HG02610 (cell line): ENCODE measurements around the gene AKAP1.

Experiments used
- ATAC-seq: cut with Tn5 transposase; IDR thresholded peaks from one replicate; pipeline ENCODE4 v1.9.1; 2021; ENCODE audit warnings: mild to moderate bottlenecking, moderate library complexity; ENCODE audit not compliant: unreplicated experiment

AKAP1 gene

DNA sequence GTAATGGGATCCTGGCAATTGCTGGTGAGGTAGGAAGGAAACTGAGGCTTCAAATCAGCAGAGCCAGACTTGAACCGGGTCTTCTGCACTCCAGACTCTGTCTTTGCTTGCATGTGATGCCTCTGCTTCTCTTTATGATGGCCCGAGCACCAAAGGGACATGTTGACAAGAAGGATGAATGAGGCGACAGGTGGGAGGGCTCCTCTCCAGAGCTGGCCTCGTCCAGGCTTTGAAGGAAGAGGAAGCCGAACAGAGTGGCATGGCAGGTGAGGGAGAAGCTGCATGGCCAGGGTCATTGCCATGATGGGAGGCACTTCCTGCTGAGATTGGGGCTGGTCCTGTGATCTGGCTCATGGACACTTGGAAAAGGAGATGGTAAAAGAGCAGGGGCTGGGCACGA, 40.8 kb downstream of the AKAP1 start:
- ATAC-seq: no peak

DNA sequence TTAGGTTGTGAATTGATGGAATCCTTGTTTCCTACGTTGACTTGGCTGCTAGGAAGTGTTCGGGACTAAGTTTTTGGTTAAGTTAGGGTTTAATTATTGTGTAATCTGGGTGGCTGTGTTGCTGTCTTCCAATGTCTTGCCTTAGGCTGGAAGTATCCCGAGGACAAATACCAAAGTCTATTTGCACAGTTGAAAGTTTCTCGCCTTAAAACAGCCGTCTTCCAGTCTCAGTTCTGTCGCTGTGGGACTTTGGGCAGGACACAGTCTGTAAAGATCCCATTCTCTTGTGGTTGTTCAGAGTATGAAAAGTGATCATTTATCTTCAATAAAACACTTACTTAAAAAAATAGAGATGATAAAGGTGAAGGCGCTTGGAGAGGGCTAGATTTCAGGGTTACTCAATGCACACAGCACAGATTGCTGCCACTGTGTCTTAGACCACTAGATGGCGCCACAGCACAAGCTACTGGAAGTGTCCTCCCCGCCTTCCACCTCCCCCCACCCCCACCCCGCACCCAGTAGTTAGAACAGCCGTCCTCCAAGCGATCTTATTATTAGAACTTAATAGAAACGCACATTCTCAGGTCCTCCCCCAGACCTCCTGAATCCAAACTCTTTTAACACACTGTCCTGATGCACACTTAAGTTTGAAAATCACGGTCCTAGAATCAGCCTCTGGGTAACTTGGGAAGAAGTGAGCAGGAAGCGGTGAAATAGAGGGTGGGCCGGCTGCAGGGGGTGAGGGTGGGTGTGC, 45.8 kb downstream of the AKAP1 start:
- ATAC-seq: no peak

DNA sequence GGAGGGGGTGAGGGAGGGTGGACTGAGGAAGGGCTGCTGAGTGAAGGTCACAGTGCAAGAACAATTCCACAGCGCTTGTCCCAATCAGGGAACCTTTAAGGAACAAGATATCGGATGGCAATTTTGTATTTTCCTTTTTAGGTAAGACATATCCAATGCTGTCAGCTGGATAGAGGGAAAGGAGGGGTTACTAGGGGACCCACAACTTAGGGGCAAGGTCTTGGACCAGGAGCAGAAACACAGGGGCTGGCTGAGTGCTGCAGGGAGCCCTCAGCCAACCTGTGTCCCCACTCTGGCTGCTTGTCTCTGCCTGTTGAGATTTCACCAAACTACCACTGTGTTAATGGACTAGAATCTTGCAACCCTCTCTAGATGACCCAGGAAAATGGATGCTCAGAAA, 47.6 kb downstream of the AKAP1 start:
- no peak for ATAC-seq

DNA sequence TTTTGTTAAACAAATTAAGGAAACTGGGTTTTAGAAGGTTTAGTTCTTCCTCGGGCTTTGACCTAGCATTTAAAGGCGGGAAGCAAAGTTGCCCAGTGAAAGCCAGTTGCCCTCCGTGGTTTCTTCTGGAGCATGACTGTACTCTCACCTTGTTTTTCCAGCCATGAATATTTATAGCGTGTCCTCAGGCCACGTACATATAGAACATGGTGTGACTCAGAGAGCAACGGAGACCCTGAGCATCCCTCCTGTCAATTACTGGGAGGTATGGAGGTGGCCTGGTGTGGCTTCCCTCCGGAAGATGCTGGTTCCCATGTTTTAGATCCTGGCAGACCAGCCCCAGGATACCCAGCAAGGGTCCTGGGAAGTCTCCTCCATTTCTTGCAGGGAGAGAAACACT, 48.4 kb downstream of the AKAP1 start:
- ATAC-seq: no peak

DNA sequence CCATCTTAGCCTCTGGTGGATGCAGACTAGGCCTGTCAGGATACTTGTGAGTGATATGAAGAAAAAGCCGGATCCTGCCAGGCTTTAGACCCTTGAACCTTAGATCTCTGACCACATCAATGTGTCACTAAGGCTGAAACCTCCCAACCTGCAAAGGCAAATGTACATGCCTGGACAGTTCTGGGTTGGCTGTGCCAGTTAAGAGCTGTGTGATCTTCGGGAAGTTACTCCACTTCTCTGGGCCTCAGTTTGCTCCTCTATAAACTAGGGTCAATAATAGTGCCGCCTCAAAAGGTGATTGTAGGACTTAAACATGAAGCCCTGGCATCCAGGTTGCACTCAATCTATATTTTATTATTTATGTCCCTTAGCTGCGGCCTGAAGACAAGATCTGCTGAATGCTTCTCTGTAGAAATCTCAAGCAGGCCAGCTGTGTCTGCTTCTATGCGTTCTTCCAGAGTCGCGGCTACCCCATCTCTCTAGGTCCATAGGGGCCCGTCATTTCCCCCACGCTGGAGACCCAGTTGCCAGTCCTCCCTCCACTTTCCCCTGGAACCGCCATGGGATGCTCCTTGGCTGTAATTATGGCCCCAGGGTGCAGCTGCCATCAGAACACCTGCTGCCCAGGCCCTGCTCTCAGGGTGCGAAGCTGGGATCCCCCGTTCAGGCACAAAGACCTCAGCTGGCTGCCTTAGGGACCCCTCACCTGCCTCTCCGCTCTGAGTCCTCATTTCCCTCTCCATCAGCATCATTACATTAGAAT, 50.2 kb downstream of the AKAP1 start:
- no peak for ATAC-seq

DNA sequence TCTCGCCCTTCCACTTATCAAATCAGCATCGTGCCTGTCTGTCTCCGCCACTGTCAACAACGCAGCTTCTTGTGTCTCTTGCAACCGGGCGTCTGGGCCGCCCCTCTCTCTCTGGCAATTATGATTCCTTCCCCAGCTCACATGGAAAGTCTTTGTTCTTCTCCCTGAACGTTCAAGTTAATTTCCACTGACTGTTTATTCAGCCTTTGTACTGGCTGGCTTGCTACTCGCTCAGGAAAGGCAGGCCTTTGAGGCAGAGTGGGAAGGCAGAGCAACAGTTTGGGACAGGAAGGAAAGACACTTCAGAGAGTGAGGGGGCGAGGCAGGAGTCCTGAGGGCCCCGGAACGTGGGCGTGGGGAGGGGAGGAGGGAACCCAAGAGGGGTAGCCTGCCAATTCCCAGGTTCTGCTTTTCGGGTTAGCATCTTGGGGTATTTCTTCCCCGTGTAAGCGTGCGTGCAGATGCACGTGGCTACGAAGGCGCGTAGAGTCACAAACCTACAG, 50.8 kb downstream of the AKAP1 start:
- no peak for ATAC-seq

DNA sequence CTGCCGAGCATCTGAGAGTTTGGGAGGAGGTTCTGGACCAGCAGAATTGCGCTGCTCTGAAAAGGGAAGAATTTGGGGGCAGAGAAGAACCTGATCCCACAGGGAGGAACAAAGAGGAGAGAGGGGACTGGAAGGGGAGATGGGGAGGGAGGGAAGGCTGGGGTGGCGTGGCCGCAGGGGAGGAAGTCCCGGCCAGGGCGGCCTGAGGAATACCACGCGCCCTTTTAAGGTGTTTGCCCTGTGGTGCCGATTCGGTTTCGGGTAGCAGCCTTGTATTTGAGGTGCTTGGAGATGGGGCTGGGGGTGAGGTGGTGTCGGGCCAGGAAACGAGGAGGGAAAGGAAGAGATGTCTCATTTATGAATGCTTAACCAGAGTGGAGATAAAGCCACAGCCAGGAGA, 51.3 kb downstream of the AKAP1 start:
- ATAC-seq: no peak

DNA sequence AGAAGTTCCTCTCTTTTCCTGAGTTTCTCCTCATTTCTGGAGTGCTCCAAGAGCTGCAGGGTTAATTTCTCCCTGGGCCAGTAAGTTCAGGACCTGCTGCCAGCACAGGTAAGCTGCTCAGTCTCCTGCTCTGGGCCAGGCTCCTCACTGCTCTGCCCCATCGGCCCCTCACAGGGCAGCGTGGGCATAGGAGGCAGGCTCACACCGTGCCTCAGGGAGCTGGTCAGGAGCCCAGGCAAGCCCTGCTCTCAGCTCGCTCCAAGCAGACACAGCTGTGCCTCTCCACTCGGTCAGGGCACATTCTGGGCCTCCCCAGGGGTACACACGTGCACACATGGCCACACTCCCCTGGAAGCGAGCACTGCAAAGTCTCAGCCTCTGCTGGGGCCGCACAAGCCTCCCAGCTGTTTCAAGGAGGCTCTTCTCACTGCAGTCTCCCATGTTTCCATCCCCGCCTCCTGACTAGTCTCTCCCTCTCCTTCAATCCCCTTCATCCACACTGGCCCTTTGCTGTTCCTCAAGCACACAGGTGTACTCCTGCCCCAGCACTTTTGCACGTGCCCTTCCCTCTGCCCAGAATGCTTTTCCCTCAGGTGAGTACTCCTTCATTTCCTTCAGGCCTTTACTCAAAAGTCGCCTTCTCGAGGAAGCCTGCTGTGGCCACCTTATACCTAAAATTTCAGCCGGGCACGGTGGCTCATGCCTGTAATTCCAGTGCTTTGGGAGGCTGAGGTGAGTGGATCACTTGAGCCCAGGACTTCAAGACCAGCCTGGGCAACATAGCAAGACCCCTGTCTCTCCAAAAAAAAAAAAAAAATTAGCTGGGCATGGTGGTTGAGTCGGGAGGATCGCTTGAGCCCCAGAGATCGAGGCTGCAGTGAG, 53.2 kb downstream of the AKAP1 start:
- ATAC-seq: no peak

DNA sequence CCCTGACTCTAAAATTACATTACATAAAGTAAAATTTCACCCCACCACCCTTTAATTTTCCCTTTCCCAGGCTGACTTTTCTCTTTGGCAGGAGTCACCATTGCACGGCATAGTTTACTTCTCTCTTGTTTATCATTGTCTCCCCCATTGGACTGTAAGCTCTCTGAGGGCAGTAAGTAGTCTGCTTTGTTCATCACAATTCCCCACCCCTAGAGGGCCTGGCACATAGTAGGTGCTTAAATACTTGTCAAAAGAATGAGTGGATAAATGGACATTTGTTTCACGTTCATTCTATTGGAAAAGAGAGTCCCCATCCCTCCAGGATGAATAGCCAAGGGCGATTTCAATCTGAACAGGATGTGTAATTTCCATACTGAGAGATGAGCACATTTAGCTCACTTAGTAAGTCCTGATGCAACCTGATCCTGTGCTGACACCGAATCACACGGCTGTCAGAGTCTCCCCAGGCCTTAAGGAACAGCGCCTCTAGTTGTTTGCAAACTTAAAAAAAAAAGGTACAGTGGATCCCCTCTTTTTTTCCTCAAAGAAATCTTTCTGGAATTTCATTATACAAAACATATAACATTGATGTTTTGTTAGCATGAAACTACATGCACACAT, 54.0 kb downstream of the AKAP1 start:
- ATAC-seq: no peak

DNA sequence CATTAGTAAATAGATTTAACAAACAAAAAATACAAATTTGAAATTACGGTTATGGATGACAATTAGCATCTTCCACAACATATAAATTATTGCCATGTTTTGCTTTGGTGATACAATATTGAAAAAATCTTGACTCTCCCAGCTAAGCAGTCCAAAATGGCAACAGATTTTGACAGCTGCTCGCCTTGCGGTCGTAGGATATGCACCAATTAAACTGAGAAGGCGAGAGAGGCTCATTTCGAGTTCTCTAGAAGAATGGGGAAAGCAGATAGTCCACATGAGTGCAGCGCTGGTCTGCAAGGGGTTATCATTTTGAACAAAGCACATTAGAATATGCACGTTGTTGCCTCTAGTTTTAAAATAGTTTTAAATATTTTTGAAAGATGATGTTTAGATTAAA, 55.3 kb downstream of the AKAP1 start:
- ATAC-seq: no peak

DNA sequence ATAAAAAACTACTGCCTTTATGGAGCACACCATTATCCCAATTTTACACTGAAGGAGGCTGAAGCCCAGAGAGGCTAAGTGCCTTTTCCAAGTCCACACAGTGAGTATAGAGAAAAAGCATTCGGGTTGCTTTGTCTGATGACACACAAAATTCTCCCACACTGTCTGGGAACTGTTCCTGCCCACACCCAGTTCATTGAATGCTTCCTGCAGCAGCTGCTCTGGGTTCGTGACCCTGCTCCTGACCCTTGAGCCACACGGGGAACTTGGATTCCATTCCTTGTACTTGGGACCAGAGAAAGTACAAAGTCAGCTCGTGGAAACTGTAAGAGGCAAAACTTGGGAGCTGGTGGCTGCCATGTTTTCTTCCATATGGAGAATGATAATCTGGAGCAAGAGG, 57.9 kb downstream of the AKAP1 start:
- no peak for ATAC-seq

DNA sequence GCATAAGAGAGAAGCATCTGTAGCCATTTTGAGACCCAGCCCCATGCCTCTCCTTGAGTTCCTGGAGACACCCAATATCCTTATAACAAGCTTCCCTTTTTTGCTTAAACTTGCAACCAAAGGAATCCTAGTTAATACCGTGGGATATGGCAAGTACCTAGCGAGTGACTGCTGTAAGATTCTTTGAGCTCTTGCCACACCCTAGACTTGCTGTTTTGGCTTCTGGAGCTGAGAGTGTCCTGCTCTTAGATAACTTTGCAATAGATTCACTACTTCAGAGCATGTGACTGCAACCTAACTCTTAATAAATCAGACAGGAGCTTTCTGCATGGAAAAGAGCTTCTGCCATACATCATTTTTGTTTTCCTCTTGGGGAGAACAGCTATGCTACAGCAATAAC, 58.3 kb downstream of the AKAP1 start:
- no peak for ATAC-seq

DNA sequence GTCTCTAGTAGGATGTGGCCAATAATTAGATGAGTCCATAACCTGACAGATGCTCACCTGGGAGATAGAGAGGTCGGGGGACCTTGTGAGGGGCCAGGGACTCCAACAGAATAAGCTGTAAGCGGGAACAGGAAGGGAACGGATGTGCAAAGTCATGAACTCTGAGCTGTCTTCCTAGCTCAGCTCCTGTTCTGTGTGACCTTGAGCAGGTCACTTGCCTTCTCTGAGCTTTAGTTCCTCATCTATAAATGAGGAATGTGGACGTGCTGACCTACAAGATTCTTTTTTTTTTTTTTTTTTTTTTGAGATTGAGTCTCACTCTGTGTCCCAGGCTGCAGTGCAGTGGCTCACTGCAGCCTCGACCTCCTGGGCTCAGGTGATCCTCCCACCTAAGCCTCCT, 58.9 kb downstream of the AKAP1 start:
- no peak for ATAC-seq

DNA sequence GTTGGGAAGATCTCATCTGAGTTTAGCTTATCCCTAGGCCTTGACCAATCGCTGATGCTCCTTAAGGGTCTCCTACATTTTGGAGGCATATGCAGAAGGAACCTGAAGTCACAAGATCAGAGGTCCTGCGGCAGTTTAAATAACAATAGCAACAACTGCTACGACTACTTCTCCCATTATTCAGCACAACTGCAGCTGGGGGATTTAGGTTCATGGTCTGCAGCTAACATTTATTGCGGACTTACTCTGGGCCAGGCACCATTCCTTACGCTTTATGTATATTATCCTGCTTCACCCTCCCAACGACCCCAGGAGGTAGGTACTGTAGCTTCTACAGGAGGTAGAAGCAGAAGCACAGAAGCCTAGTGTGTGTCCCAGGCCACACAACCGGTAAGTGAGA, 59.5 kb downstream of the AKAP1 start:
- no peak for ATAC-seq

DNA sequence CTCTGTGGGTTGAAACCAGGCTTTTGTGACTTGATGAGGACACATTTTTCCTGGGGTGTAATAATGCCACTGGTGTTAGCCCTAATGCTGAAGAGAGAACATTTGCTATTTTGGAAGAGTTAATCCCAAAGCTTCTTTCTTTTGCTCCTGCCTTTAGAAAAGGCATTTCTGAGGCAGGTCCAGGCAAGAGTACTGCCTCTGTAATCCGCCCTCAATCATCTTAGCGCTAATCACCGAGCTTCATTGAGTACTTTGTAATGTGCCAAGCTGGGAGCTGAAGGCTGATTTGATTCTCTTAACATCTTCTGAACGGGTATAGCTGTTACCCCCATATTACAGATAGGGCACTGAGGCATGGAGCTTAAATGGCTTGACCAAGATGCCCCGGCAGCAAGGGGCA, 60.3 kb downstream of the AKAP1 start:
- ATAC-seq: no peak

DNA sequence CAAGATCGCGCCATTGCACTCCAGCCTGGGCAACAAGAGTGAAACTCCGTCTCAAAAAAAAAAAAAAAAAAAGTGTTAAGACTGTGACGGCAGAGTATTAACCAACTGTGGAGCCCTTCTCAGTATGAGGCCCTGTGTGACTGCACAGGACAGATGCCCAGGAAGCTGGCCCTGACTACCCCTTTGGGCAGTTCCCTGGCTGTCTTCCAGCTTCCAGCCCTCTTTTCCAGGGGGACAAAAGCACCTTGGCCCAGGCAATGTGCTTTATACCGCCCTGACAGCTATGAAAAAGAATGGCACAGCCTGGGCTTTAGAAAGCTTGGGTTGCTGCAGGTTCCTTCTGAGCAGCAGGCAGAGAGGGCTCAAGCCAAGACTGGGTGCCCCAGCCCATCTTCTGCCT, 61.2 kb downstream of the AKAP1 start:
- no peak for ATAC-seq

DNA sequence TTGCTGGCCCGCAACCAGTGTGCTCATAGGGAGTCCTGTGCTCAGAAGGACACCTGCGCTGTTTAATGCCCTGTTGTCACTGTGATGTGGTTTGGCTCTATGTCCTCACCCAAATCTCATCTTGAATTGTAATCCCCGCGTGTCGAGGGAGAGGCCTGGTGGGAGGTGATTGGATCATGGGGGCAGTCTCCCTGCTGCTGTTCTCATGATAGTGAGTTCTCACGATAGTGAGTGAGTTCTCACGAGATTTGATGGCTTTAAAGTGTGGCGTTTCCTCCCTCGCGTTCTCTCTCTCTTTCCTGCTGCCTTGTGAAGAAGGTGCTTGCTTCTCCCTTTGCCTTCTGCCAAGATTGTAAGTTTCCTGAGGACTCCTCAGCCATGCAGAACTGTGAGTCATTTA, 66.8 kb downstream of the AKAP1 start:
- ATAC-seq: no peak

DNA sequence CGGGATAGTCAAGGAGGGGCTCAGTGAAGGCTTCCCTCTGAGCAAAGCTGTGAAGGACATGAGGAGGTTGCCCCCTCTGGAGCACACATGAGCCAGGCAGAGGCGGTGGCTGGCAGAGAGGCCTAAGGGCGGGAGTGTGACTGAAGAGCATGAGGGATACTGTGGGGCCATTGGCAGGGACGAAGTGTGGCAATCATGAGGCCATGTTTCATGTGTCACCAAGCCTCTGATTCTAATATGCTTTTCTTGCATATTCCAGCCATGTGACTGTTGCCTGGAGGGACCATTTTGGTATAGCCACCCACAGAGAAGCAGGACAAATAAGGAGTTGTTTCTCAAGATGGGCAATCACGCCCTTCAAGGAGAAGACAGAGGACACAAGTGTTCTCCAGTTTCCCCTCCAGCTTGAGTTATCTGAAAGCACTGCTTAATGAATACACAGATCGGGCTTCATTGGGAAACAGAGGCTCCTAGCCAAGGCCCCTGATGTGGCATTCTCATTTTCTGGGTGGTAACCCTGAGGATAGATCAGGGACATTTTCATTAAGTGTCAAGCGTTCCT, 68.0 kb downstream of the AKAP1 start:
- ATAC-seq: no peak

DNA sequence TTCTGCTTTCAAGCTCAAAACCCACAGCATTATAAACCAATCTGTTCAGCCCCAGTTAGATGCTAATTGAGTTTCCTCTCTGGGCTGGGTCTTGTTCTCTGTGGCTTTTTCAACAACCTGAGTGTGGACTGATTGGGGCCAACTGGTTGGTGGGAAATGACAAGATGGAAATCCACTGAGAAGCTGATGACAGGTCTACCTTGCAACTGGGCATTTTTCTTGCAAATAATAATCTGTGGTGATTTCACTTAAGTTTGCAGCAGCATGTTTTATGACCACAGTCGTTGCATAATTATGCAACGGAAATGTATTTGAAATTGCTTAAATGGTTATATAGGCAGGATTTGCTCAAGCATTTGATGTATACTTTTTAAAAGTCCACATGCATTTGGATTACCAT, 69.9 kb downstream of the AKAP1 start:
- no peak for ATAC-seq

DNA sequence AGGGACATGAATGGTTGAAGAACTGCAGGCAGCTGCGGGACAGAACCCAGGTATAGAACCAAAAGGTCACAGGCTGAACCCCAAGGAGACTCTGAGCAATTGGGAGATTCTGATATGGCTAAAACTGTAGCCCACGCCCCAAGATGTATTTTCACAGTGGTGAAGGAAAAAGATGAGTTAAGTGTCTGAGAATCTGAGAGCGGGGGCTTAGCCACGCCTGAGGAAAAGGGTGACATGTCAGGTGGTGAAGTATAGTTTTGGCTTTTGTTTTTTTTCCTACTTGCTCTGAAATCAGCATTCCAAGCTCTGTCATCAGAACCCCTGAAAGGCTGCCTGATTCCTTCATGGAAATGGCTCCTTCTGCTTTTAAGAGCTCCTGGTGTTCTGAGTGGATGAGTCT, 73.3 kb downstream of the AKAP1 start:
- no peak for ATAC-seq

DNA sequence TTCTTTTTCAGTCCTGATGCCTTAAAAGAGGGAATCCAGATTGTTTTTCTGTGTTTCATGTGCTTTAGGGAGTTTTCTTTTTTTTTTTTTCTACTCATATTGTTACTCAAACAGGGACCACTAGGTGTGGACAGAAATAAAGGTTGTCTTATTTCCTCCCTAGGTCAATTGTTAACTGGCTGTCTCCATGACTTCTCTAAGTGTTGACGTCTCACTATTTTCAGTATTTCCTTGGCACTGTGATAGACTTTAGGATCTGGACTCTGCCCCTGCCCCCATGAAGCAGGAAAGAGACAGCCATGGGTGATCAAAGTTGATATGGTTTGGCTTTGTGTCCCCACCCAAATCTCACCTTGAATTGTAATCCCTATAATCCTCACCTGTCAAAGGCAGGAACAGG, 73.7 kb downstream of the AKAP1 start:
- ATAC-seq: no peak
